ENCODE results near the gene PPTC7.
"Not testable (repeated sequence)": the region's sequence is repeated elsewhere in the genome, so short reads cannot be mapped to it uniquely, and the experiment has no call there.

GRCh38 chr12:110520876-110521712, 62.0 kb downstream of the PPTC7 start:
- not testable (repeated sequence) for TF ChIP-seq REST (IDR thresholded peaks at IDR 0.05; ENCODE audit: borderline replicate concordance); CTCF (IDR thresholded peaks at IDR 0.05; ENCODE audit: poor library complexity, severe bottlenecking); TAF1 (IDR thresholded peaks at IDR 0.05; ENCODE audit: low read depth)
